Measurements from ENCODE around the gene BABAM2.

The BABAM2 gene

GRCh38 chr2:28375236-28375635, 484.7 kb downstream of the BABAM2 start:
- no peak for DNase-seq (ENCODE audit: low read depth, low spot score)

GRCh38 chr2:28375742-28376631, 485.5 kb downstream of the BABAM2 start:
- DNase-seq (ENCODE audit: low read depth, low spot score), result no peak

GRCh38 chr2:28377195-28377816, 486.8 kb downstream of the BABAM2 start:
- DNase-seq (ENCODE audit: low read depth, low spot score), result no peak

GRCh38 chr2:28377984-28378678, 487.6 kb downstream of the BABAM2 start:
- DNase-seq (ENCODE audit: low read depth, low spot score), result no peak

GRCh38 chr2:28378679-28379584, 488.4 kb downstream of the BABAM2 start:
- DNase-seq (ENCODE audit: low read depth, low spot score), result no peak

- no peak for DNase-seq (ENCODE audit: low read depth, low spot score)
Measured at GRCh38 chr2:28380219-28380618, 489.7 kb downstream of the BABAM2 start.

- no peak for DNase-seq (ENCODE audit: low read depth, low spot score)
Measured at GRCh38 chr2:28381225-28382180, 491.0 kb downstream of the BABAM2 start.

GRCh38 chr2:28382755-28383154, 492.2 kb downstream of the BABAM2 start:
- DNase-seq (ENCODE audit: low read depth, low spot score), result no peak

GRCh38 chr2:28387082-28387960, 496.8 kb downstream of the BABAM2 start:
- no peak for DNase-seq (ENCODE audit: low read depth, low spot score)

Measured in activated naive CD8-positive, alpha-beta T cell treated with anti-CD3 and anti-CD28 coated beads, Interleukin-2, amount 50 U/mL, for 16 hours (primary cell).